Gastroesophageal sphincter (tissue), 3 donors: Measurements from ENCODE around the gene DNAAF5.
"Not testable (repeated sequence)": the region's sequence is repeated elsewhere in the genome, so short reads cannot be mapped to it uniquely, and the experiment has no call there.

Experiments used
- CTCF ChIP-seq, 4 experiments: fragments of 200-600 bp in 2 of 4; fragments of 450-650 bp in 2 of 4; sonication (generic) in 1 of 4; IDR thresholded peaks; one replicate each; pipeline ENCODE4 v1.5.1; 2017 to 2019; ENCODE audit warnings: antibody characterized with exemption in 4 of 4, mild to moderate bottlenecking in 2 of 4, moderate library complexity in 2 of 4
- EP300 ChIP-seq: sonication (generic); formaldehyde crosslinking; IDR thresholded peaks from one replicate; pipeline ENCODE4 v1.6.1; 2017; ENCODE audit warnings: antibody characterized with exemption, mild to moderate bottlenecking
- POLR2A ChIP-seq, 2 donors: fragments of 450-650 bp; IDR thresholded peaks; one replicate each; pipeline ENCODE4 v1.6.1; 2017; ENCODE audit warnings: antibody characterized with exemption in 2 of 2, mild to moderate bottlenecking in 2 of 2, moderate library complexity in 1 of 2

DNA sequence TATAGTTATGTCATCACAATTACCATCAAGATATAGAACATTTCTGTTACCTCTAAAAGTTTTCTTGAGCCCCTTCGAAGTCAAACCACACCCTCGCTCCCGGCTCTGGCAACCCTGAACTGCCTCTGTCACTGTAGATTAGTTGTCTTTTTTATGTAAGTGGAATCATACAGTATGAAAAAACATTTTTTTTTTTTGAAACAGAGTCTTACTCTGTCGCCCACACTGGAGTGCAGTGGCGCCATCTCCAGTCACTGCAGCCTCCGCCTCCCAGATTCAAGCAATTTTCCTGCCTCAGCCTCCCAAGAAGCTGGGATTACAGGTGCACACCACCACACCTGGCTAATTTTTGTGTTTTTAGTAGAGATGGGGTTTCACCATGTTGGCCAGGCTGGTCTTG is 74.9 kb downstream of the DNAAF5 start:
- TF ChIP-seq POLR2A (IDR thresholded peaks at IDR 0.05); EP300; CTCF (IDR thresholded peaks at IDR 0.05): not testable (repeated sequence)
